H9 (cell line): ENCODE data around the gene UBA1. TPM values are rescaled to one million over a fixed set of nuclear protein-coding genes. Genes with fewer than 3 reads are reported as not detected.

Experiments
- DNase-seq: peaks from one replicate; pipeline ENCODE4 v3.0.0-alpha.2; 2017
- H2AFZ ChIP-seq: one replicate; pipeline ENCODE4 v1.6.1; 2013; ENCODE audit warnings: mild to moderate bottlenecking, low read length, control low read depth, moderate library complexity
- H2AK5ac ChIP-seq: 2 replicates; pipeline ENCODE4 v1.6.1; 2013; ENCODE audit warnings: low read length, control low read depth, mixed read lengths; ENCODE audit not compliant: insufficient read length
- H2BK120ac ChIP-seq: one replicate; pipeline ENCODE4 v1.6.1; 2013; ENCODE audit warnings: low read depth, mild to moderate bottlenecking, low read length, control low read depth, inconsistent platforms; ENCODE audit not compliant: poor library complexity, severe bottlenecking
- H2BK12ac ChIP-seq: 2 replicates; pipeline ENCODE4 v1.6.1; 2013; ENCODE audit warnings: low read length, control low read depth, mixed read lengths, low read depth; ENCODE audit not compliant: insufficient read length
- H2BK15ac ChIP-seq: 2 replicates; pipeline ENCODE4 v1.6.1; 2013; ENCODE audit warnings: low read depth, low read length, control low read depth
- H2BK20ac ChIP-seq: one replicate; pipeline ENCODE4 v1.6.1; 2013; ENCODE audit warnings: low read depth, mild to moderate bottlenecking, low read length, control low read depth, inconsistent platforms; ENCODE audit not compliant: poor library complexity, severe bottlenecking
- H2BK5ac ChIP-seq: 2 replicates; pipeline ENCODE4 v1.6.1; 2013; ENCODE audit warnings: low read length, control low read depth, mixed read lengths; ENCODE audit not compliant: insufficient read length
- H3K14ac ChIP-seq: 2 replicates; pipeline ENCODE4 v1.6.1; 2013; ENCODE audit warnings: low read length, control low read depth; ENCODE audit not compliant: insufficient read depth
- H3K18ac ChIP-seq: 2 replicates; pipeline ENCODE4 v1.6.1; 2013; ENCODE audit warnings: low read depth, mild to moderate bottlenecking, mixed read lengths, low read length, control low read depth; ENCODE audit not compliant: insufficient read length
- H3K23ac ChIP-seq: 2 replicates; pipeline ENCODE4 v1.6.1; 2013; ENCODE audit warnings: low read length, control low read depth, mixed read lengths, low read depth; ENCODE audit not compliant: insufficient read length
- H3K23me2 ChIP-seq: 2 replicates; pipeline ENCODE4 v1.6.1; 2013; ENCODE audit warnings: low read depth, mild to moderate bottlenecking, mixed read lengths, low read length, control low read depth; ENCODE audit not compliant: insufficient read length, poor library complexity, severe bottlenecking
- H3K27ac ChIP-seq: 2 replicates; pipeline ENCODE4 v1.5.1; 2013; ENCODE audit warnings: low read length, control low read depth, mixed read lengths, low read depth; ENCODE audit not compliant: insufficient read length
- H3K27me3 ChIP-seq: 2 replicates; pipeline ENCODE4 v1.6.1; 2013; ENCODE audit warnings: low read length, control low read depth, inconsistent platforms; ENCODE audit not compliant: insufficient read depth
- H3K4ac ChIP-seq: 2 replicates; pipeline ENCODE4 v1.6.1; 2013; ENCODE audit warnings: low read depth, mild to moderate bottlenecking, control low read depth, inconsistent platforms, low read length, moderate library complexity
- H3K4me1 ChIP-seq: 2 replicates; pipeline ENCODE4 v1.6.1; 2013; ENCODE audit warnings: low read length, control low read depth, inconsistent platforms; ENCODE audit not compliant: insufficient read depth
- H3K4me2 ChIP-seq: 2 replicates; pipeline ENCODE4 v1.6.1; 2013; ENCODE audit warnings: low read length, control low read depth, mixed read lengths; ENCODE audit not compliant: insufficient read length, insufficient read depth
- H3K56ac ChIP-seq: 2 replicates; pipeline ENCODE4 v1.6.1; 2013; ENCODE audit warnings: low read depth, mild to moderate bottlenecking, mixed read lengths, low read length, control low read depth; ENCODE audit not compliant: insufficient read length
- H3K79me1 ChIP-seq: 2 replicates; pipeline ENCODE4 v1.6.1; 2013; ENCODE audit warnings: low read depth, mild to moderate bottlenecking, moderate library complexity, low read length, control low read depth, inconsistent platforms; ENCODE audit not compliant: insufficient read depth, poor library complexity, severe bottlenecking
- H3K79me2 ChIP-seq: 2 replicates; pipeline ENCODE4 v1.6.1; 2013; ENCODE audit warnings: low read length, control low read depth, inconsistent platforms; ENCODE audit not compliant: insufficient read depth
- H3K9ac ChIP-seq: 2 replicates; pipeline ENCODE4 v1.6.1; 2013; ENCODE audit warnings: low read length, control low read depth, mixed read lengths; ENCODE audit not compliant: insufficient read length; ENCODE audit errors: extremely low read depth
- H3K9me3 ChIP-seq: one replicate; pipeline ENCODE4 v1.6.1; 2013; ENCODE audit warnings: low read depth, low read length, inconsistent platforms; ENCODE audit not compliant: control insufficient read depth
- H3T11ph ChIP-seq: one replicate; pipeline ENCODE4 v1.6.1; 2013; ENCODE audit warnings: mild to moderate bottlenecking, low read length, control low read depth, inconsistent platforms
- H4K20me1 ChIP-seq: one replicate; pipeline ENCODE4 v1.6.1; 2013; ENCODE audit not compliant: control insufficient read depth, insufficient read length, insufficient read depth
- H4K5ac ChIP-seq: 2 replicates; pipeline ENCODE4 v1.6.1; 2013; ENCODE audit warnings: low read depth, mild to moderate bottlenecking, mixed read lengths, low read length, control low read depth; ENCODE audit not compliant: insufficient read length
- H4K8ac ChIP-seq: replicated peaks from 2 replicates; pipeline ENCODE4 v1.6.1; 2013; ENCODE audit warnings: low read length, control low read depth, mixed read lengths, low read depth; ENCODE audit not compliant: insufficient read length
- H4K91ac ChIP-seq: 2 replicates; pipeline ENCODE4 v1.6.1; 2013; ENCODE audit warnings: low read depth, mild to moderate bottlenecking, moderate library complexity, mixed read lengths, low read length, control low read depth; ENCODE audit not compliant: insufficient read length
- H3K27ac Mint-ChIP-seq, 3 experiments: 2 replicates in 2 of 3; 3 replicates in 1 of 3; pipeline ENCODE4 v1.8.0; 2020 to 2021; ENCODE audit warnings: mixed read lengths in 3 of 3, mild to moderate bottlenecking in 1 of 3, moderate library complexity in 1 of 3
- H3K27me3 Mint-ChIP-seq: 2 replicates; pipeline ENCODE4 v1.8.0; 2021; ENCODE audit warnings: low read depth, mild to moderate bottlenecking, moderate library complexity, mixed read lengths
- H3K36me3 Mint-ChIP-seq, 3 experiments: 2 replicates in 2 of 3; 3 replicates in 1 of 3; pipeline ENCODE4 v1.8.0; 2020 to 2021; ENCODE audit warnings: low read depth in 3 of 3, mixed read lengths in 3 of 3; ENCODE audit not compliant: insufficient read depth in 1 of 3
- H3K4me1 Mint-ChIP-seq, 2 experiments: 2 replicates each; pipeline ENCODE4 v1.8.0; 2020; ENCODE audit warnings: mixed read lengths in 2 of 2
- H3K4me3 Mint-ChIP-seq, 2 experiments: 2 replicates in 1 of 2; 3 replicates in 1 of 2; pipeline ENCODE4 v1.8.0; 2020 to 2021; ENCODE audit warnings: mild to moderate bottlenecking in 2 of 2, mixed read lengths in 2 of 2, moderate library complexity in 1 of 2
- H3K9me3 Mint-ChIP-seq, 2 experiments: 2 replicates in 1 of 2; 3 replicates in 1 of 2; pipeline ENCODE4 v1.8.0; 2020; ENCODE audit warnings: mild to moderate bottlenecking in 2 of 2, mixed read lengths in 2 of 2, moderate library complexity in 1 of 2
- CTCF ChIP-seq: fragments of 200-600 bp; sonication (generic); conservative IDR thresholded peaks from 3 replicates; pipeline ENCODE4 v1.8.0; 2021; ENCODE audit warnings: antibody characterized with exemption, mild to moderate bottlenecking
- WGBS: extraction: QIAGEN DNeasy Blood & Tissue Kit; methylation state at CpG from one replicate; pipeline ENCODE4 v1.1.7; 2013; ENCODE audit warnings: missing lambda C conversion rate, low lambda C conversion rate, mixed read lengths; ENCODE audit not compliant: insufficient read length; ENCODE audit errors: extremely low coverage; 5-methylcytosine and 5-hydroxymethylcytosine counted together
- total RNA-seq: library from RNA; stranded (reverse); gene quantifications from 2 replicates; pipeline ENCODE4 v1.2.1, GENCODE V29; 2021

UBA1 gene
- total RNA-seq, 1 experiment from 2014 or later = 427 TPM

- Histone ChIP-seq H3K14ac (no peak overlapping the region), H4K20me1 (no peaks in the 10 kb centered on the region), H3K4me2 (no peak overlapping the region), H3K56ac (no peak overlapping the region), H3K9ac (no peak overlapping the region), H4K91ac (no peak overlapping the region), H3K4me1 (no peaks in the 10 kb centered on the region), H3K9me3 (no peaks in the 10 kb centered on the region), H2BK20ac (no peak overlapping the region), H3K27ac (no peak overlapping the region), H2AFZ (no peak overlapping the region), H3K79me1 (no peaks in the 10 kb centered on the region), H3K18ac (no peak overlapping the region), H3T11ph (no peak overlapping the region), H2BK15ac (no peak overlapping the region), H3K79me2 (no peaks in the 10 kb centered on the region), H3K23me2 (no peaks in the 10 kb centered on the region), H3K4ac (no peak overlapping the region), H4K8ac (no peak overlapping the region), H3K23ac (no peak overlapping the region), H3K27me3 (no peaks in the 10 kb centered on the region), H2BK5ac (no peak overlapping the region), H4K5ac (no peak overlapping the region), H2AK5ac (no peak overlapping the region), H2BK120ac (no peak overlapping the region), H2BK12ac (no peak overlapping the region)
- no peak for DNase-seq
- peaks cover 60 to 75% of the 10 kb centered on the region in 2 experiments for H3K9me3 Mint-ChIP-seq
- peaks cover 45 to 84% (median 69%) of the 10 kb centered on the region in 3 experiments for H3K36me3 Mint-ChIP-seq
- TF ChIP-seq CTCF = no peak
- no peaks in the 10 kb centered on the region for H3K4me1 Mint-ChIP-seq
- no peak overlapping the region for H3K4me3 Mint-ChIP-seq
- H3K27me3 Mint-ChIP-seq = no peaks in the 10 kb centered on the region; the same call in 1 of the 2 replicates
- H3K27ac Mint-ChIP-seq = no peak overlapping the region
- WGBS = no CpG with 5 or more reads among the region's 10 CpGs
Observed at GRCh38 chrX:47181301-47181700, 12.3 kb upstream of the UBA1 start.
